Measurements from ENCODE around the gene TRAF2.
"Not testable (repeated sequence)": the region's sequence is repeated elsewhere in the genome, so short reads cannot be mapped to it uniquely, and the experiment has no call there.

TRAF2 gene, protein sequence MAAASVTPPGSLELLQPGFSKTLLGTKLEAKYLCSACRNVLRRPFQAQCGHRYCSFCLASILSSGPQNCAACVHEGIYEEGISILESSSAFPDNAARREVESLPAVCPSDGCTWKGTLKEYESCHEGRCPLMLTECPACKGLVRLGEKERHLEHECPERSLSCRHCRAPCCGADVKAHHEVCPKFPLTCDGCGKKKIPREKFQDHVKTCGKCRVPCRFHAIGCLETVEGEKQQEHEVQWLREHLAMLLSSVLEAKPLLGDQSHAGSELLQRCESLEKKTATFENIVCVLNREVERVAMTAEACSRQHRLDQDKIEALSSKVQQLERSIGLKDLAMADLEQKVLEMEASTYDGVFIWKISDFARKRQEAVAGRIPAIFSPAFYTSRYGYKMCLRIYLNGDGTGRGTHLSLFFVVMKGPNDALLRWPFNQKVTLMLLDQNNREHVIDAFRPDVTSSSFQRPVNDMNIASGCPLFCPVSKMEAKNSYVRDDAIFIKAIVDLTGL

DNA sequence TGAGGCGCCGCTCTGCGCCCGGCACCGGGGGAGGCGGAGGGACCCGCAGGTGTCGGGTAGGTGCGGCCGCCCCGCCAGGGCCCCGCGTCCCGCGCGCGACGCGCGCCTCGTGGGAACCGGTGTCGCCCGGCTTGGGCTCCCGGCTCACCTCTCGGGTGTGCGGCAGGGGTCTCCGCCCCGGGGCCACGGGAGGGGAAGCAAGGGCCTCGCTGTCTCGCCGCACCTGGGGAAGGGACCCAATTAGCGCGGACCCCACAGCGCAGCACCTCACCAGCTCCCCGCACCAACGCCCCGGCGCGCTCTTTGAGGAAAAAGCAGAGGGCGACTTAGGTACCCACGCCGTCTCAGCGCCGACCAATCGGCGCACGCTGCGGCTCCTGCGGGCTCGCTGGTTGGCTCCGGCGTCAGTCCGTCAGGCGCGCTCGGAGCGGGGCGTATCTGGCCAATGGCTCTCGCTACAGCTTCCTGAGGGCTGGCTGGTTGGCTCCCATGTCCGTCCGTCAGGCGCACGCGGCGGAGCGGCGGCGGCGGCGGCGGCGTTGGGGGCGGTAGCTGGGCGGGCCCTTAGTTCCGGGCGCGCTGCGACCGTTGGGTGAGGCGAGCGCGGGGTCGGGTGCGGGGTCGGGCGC lies at the start of gene TRAF2:
Gene TRAF2 (plus strand): TSS at position 567 of the 629 bp plus-strand sequence. CDS start 12,225 bp downstream, outside the sequence.
- DNase-seq: peak; percentile 99

DNA sequence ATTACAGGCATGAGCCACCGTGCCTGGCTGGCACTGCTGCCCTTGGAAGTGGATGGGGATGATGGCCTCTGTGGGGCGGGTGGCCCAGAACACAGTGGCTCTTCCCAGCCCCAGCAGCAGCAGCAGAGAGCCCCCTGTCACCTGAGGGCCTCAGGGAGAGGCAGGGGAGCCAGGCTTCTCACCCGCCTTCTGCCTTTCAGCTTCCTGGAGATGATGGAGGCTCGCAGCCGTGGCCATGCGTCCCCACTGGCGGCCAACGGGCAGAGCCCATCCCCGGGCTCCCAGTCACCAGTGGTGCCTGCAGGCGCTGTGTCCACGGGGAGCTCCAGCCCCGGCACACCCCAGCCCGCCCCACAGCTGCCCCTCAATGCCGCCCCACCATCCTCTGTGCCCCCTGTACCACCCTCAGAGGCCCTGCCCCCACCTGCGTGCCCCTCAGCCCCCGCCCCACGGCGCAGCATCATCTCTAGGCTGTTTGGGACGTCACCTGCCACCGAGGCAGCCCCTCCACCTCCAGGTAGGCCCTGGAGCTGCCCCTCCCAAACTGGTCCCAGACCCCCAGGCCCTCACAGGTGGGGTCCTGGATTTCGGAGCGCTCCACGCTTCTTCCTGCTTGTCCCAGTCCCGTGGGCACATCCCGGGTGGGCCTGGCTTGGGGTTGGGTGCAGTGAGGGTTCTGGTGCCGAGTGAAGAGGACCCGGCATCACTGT lies 49.0 kb upstream of the TRAF2 start:
- DNase-seq: no peak

DNA sequence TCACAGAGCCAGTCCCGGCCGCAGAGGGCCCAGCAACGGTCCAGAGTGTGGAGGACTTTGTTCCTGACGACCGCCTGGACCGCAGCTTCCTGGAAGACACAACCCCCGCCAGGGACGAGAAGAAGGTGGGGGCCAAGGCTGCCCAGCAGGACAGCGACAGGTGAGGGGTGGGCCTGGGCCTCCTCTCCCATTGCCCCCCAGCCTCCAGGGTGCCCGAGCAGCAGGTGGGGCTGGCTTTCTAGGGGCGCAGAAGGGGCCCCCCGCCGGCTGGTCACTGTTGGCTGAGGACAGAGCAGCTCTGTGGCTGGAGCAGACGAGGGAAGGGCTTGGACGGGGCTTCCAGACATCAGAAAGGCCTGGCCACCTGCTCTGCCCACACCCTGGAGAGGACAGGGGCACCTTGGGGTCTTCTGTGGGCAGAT lies 48.4 kb upstream of the TRAF2 start:
- not testable (repeated sequence) for DNase-seq

DNA sequence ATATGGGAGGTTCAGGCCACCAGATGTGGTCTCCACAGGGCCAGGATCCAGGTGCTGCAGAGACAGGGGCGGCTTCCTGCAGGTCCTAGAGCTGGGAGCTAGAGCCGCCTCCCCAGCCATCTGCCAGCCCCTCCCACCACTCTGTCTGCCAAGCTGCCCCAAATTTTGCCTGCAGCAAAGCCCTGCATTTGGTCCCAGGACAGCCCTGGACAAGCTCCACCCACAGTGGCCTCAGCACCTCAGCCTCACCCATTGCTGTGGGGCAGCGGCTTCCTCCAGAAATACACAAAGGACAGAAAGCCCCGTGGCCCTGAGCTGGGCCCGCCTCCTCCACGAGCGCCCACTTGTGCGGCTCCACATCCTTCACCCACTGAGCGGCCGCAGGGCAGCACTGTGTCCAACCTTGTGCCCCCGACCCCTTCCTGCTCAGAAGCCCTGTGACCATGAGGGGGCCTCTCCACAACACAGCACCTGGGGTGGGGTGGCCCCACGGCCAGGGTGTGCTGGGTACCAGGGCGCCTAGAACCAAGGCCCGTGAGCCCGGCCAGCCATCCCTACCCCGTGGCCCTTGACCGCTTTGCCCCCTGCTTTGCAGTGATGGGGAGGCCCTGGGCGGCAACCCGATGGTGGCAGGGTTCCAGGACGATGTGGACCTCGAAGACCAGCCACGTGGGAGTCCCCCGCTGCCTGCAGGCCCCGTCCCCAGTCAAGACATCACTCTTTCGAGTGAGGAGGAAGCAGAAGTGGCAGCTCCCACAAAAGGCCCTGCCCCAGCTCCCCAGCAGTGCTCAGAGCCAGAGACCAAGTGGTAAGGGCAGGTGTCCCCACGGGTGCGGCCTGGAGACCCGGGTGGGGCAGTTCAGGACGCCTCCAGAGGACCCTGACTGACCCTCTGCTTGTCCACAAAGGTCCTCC lies 47.7 kb upstream of the TRAF2 start:
- no peak for DNase-seq

DNA sequence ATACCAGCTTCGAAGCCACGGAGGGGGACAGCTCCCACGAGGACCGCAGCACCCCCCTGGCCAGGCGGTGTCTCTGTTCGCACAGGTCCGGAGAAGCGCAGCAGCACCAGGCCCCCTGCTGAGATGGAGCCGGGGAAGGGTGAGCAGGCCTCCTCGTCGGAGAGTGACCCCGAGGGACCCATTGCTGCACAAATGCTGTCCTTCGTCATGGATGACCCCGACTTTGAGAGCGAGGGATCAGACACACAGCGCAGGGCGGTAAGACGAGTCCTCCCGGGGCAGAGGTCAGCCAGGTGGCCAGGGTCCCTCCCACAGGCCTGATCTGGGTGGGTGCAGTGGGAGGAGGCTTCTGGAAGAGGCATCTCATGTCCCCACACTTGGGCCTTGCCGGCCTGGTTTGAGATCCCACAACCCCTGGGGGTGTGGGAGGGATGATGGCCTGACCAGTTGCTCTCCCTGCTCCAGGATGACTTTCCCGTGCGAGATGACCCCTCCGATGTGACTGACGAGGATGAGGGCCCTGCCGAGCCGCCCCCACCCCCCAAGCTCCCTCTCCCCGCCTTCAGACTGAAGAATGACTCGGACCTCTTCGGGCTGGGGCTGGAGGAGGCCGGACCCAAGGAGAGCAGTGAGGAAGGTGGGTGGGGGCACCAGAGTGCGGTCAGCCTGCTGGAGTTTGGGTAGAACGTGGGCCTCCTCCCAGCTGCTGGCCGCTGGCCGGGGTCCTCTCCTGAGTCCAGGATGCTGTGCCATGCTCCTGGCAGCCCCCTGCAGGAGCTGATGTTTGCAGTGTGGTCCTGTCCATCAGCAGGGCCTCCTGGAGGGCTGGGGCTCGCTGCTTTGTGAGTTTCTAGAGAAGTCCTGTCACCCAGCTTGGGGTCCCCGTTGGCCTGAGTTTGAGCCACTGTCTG lies 46.8 kb upstream of the TRAF2 start:
- DNase-seq: no peak

DNA sequence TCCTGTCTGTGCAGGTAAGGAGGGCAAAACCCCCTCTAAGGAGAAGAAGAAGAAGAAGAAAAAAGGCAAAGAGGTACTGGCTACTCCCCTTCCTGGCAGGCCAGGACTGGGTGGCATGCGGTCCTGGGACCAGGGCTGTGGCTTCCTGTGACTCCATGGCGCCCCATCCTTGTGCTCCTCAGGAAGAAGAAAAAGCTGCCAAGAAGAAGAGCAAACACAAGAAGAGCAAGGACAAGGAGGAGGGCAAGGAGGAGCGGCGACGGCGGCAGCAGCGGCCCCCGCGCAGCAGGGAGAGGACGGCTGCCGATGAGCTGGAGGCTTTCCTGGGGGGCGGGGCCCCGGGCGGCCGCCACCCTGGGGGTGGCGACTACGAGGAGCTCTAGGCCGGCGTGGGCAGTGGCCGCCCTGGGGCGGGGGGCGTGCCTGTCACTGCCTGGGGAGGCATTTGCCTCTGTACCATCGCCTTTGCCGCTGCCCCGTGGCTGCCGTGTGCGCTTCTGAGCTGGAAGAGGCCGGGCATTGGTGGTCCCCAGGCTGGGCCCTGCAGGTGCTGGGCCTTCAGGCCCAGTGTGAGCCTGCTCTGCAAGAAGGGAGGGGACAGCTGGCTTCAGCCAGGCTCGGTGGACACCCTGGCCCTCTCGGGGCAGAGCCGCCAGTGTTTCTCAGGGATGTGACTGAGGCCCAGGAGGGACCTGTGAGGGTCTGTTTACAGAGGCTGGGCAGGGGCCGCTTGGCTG lies 46.0 kb upstream of the TRAF2 start:
- no peak for DNase-seq

DNA sequence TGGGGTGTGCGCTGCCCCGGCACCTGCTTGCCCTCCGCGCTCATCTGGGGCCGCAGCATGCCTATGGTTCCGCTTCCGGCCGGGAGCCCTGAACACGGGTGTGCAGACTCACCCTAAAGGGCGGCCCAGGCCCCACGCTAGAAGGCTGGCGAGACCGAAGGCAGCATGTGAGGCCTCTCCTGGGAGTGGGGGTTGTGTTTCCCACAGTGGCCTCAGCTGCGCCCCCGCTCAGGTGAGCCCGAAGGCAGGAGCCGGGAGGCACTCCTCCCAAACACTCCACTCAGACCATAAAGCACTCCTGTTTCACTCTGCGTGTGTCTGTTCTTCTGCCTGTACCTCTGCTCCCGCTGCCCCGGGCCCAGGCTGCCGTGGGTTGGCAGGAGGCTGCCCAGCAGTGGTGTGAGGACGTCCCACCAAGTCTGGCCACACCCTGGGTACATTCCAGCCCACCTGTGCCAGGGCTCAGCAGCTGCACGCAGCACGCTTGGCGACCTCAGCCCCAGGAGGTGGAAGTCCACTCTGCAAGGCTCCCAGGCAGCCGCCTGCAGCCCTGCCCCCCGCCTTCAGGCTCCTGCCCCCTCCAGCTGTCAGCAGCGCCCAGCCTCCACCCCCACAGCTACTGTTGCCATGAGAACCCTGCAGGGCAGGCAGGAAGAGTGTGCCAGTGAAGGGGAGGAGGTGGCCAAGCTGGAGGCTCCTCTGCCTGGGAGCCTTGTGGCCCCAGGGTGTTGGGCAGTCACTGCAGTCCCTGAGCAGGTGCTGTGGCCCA lies 45.3 kb upstream of the TRAF2 start:
- DNase-seq: peak; percentile 50

DNA sequence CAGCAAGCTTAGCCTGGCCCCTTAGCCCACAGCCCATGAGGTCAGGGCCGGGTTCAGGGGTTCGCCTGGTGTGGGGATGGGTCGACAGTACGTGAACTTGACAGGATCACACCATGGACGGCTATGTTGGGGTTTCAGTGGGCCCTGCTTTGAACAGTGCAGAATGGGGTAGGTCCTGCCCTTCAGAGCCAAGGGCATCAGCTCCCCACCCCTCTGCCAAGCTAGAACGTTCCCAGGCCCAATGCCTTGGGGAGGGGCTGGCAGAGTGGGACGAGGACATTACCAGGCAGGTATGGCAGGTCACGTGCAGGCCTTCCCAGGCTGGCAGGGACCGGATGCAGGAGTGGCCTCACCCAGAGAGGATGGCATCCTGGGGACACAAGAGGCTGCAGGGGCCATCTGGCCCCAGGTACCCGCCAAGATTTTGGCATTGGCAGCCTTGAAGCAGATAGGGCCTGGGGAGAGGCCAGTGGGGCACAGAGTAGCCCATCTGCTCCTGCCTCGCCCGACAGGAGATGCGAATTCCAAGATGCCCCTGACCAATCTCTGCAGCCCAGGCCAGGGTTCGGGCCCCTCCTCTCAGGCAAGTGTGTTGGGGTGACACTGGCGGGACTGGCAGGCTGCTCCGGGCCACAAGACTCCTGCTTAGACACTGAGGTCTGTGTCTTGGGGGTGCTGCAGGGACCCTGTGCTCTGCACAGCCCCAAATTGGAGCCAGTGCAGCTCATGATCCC lies 44.5 kb upstream of the TRAF2 start:
- DNase-seq: not testable (repeated sequence)

DNA sequence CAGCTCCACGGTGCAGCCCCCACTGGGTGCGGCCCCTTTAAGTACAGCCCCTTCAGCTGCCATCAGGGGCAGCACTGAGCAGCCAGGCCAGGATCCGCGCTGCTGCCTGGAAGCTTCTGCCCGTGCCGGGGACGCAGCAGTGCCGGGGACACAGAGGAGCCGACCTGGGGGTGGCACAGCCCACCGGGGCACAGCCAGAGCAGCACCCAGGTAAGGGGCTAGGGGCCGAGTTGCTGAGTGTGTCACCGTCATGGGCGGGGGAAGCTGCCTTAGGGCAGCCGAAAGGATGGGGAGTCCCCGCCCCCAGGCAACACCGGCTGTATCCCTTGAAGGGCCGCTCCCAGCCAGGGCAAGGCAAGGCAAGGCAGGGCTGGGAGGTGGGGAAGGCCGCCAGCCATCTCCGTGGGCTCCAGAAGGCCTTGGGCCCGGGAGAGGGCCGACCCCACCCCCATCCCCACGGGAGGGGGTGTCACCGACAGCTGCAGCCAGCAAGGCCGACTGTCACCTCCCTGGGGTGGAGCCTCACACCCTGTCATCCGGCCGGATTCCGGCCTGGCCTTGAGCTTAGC lies 43.9 kb upstream of the TRAF2 start, which contains the start of gene AJM1:
Gene AJM1 (plus strand): TSS at position 99 of the 569 bp plus-strand sequence. CDS start 1,937 bp downstream, outside the sequence.
- DNase-seq: peak; percentile 71

DNA sequence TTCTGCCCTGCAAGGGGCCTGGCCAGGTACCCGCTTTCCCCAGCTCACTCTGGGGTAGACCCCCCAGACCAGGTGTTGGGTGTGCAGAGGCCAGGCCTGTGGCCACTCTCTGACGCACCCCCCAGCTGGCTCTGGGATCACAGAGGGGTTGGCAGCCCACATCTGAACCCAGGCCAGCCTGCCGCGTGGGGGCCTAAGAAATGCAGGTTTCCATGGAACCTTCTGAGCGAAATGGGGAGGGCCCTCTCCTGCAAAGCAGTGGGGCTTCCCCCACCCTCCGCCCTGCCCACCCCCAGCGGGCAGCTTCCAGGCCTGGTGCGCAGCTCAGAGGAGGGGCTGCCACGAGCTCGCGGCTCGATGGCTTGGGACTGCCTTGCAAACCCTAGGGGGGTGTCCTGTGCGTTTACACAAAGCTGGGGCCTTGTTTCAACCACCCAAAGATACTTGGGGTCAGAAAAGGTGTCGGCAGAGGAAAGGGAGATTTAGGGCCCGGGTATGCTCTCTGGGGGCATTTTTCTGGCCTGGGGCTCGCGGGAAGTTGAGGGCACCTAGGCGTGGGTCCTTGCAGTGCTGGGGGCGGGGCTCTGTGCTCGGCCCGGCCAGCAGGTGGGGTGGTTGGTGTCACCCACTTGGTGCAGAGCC lies 43.0 kb upstream of the TRAF2 start:
- DNase-seq: not testable (repeated sequence)

DNA sequence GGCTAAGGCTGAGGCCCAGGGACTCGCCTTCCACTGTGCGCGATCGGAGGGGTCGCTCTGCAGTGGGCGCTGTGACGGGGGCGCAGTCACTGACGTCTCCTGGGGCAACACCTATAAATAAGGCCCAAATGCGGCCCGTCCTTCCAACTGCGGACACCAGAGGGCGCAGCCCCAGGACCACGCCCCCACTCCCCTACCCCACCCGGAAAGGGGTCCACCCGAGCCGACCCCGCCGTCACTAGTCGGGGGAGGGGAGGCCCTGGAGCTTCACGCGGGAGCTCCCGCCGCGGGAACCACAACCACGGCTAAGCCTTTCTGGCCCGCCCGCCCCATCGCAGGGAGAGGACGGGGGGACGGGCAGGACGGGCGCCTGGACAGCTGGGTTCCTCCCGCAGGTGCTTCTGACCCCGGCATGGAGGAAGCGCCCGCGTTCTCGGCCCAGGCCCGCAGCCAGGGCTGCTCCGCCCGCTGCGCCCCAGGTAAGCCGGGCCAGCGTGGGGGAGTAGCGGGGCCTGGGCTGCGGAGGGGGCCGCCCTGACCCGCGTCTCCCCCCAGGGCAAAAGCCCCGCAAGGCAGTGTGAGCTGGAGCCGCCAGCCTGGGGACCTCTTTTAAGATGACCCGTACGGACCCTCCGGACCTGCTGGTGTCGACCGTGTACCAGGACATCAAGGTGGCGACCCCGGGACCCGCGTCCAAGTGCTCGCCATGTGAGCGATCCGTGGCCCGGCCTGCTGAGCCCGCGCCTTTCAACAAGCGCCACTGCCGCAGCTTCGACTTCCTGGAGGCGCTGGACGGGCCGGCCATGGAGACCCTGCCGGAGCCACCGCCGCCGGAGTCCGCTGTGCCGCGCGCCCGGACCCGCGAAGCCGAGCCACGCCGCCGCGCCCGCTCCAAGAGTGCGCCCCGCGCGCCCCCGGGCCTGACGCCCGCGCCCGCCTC lies 42.2 kb upstream of the TRAF2 start:
- not testable (repeated sequence) for DNase-seq

DNA sequence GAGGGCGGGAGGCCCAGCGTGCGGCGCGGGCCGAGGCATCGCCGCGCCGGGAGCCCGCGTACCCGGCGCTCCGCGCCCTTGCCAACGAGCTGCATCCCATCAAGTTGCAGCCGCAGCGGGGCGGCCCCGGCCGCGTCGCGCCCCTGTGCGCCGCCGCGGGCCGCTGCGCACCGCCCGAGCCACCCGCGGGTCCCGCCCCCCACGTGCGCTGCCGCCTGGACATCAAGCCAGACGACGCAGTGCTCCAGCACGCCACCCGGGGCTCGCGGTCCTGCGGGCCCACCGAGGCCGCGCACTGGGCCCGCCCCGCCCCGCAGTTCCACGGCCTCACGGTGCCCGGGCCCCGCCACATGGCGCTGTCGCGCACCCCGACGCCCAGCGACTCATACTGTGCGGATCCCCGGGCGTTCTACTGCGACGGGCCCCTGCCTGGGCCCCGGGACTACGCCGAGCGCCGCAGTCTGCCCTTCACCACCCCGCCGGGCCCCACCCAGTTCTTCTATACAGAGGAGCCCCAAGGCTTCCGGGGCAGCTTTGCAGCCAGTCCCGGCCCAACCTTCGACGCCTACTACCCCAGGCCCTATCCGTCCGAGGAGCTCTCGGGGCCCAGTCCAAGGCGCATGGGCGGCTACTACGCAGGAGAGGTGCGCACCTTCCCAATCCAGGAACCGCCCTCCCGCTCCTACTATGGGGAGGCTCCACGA lies 41.4 kb upstream of the TRAF2 start:
- DNase-seq: no peak

DNA sequence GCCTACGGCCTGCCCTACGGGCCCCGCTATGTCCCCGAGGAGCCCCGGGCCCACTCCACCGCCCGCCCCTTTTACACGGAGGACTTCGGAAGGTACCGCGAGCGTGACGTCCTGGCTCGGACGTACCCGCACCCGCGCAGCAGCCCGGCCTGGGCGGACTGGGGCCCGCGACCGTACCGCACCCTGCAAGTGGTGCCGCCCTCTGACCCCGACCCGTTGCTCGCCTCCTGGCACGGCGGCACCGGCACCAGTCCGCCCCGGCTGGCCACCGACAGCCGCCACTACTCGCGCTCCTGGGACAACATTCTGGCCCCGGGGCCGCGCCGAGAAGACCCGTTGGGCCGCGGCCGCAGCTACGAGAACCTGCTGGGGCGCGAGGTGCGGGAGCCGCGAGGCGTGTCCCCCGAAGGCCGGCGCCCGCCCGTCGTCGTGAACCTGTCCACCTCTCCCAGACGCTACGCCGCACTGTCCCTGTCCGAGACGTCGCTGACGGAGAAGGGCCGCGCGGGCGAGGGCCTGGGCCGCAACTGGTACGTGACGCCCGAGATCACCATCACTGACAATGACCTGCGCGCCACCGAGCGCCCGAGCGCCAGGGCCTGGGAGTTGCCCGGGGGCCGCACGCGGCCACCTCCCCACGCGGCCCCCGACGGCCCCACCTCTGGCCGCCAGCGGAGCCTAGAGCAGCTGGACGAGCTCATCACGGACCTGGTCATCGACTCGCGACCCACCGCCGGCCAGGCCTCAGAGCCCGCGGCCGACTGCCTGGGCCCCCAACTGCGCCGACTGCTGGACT lies 40.7 kb upstream of the TRAF2 start:
- DNase-seq: no peak

DNA sequence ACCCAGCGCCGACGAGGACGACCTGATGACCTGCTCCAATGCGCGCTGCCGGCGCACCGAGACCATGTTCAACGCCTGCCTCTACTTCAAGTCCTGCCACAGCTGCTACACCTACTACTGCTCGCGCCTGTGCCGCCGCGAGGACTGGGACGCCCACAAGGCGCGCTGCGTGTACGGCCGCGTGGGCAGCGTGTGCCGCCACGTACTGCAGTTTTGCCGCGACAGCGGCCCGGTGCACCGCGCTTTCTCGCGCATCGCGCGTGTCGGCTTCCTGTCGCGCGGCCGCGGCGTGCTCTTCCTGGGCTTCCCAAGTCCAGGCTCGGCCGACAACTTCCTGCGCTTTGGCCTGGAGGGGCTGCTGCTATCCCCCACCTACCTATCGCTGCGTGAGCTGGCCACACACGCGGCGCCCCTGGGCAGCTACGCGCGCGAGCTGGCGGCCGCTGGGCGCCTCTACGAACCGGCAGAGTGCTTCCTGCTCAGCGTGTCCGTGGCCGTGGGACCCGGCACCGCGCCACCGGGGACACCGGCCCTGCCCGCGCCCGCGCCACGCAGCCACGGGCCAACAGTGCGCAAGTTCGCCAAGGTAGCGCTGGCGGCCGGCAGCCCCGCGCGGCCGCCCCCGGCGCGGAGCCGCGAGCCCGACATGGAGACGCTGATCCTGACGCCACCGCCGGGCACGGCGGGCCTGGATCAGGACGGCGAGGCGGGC lies 39.8 kb upstream of the TRAF2 start:
- DNase-seq: no peak
